ENCODE measurements around the gene NDST3. TPM values are rescaled to one million over a fixed set of nuclear protein-coding genes. Genes with fewer than 3 reads are reported as not detected.
"Not testable (repeated sequence)": the region's sequence is repeated elsewhere in the genome, so short reads cannot be mapped to it uniquely, and the experiment has no call there.

Gene NDST3
- total and polyA plus RNA-seq, 5 experiments from 2014 or later = 0.07 TPM; not detected in 4

DNA sequence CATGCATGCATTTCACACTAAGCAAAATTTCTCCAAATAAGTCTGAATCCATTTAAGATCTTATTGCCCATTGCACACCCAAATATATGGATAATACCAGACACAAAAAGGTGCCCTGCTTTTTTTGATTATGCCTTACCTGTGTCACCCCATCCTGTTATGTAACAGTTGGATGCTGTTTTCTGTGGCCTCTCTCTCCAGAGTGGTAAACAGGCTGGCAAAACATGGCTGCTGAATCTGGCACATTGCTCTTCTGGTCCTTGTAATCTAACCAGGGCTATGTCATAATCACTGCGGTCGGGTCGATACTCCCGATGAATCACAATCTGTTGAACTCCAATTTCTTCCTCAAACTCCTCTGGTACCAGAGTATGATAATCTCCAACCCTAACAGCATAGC lies 248.4 kb downstream of the NDST3 start:
- Mint-ChIP-seq H3K36me3 (peaks cover 0 to 38% (median 4%) of the 10 kb centered on the region in 3 donors), H3K27ac (peak overlapping the region; percentile 5 to 98 (median 68)), H3K27me3 (no peaks in the 10 kb centered on the region), H3K4me3 (no peak overlapping the region), H3K4me1 (peaks cover 30 to 64% (median 55%) of the 10 kb centered on the region in 4 donors), H3K9me3 (no peaks in the 10 kb centered on the region)
- no peak for DNase-seq
- ATAC-seq = no peak
- POLR2A ChIA-PET = no interaction called here

- Mint-ChIP-seq H3K9me3 (no peaks in the 10 kb centered on the region), H3K27me3 (no peaks in the 10 kb centered on the region), H3K36me3 (peaks cover 0 to 38% (median 0%) of the 10 kb centered on the region in 3 donors), H3K27ac (peak overlapping the region in 9 of 10 donors; percentile 6 to 96 (median 64)), H3K4me1 (peaks cover 22 to 49% (median 44%) of the 10 kb centered on the region in 4 donors), H3K4me3 (no peak overlapping the region)
- POLR2A ChIA-PET = no interaction called here
- ATAC-seq (no peak), DNase-seq (no peak)
Observed at GRCh38 chr4:118284169-118284568, 249.9 kb downstream of the NDST3 start.

DNA sequence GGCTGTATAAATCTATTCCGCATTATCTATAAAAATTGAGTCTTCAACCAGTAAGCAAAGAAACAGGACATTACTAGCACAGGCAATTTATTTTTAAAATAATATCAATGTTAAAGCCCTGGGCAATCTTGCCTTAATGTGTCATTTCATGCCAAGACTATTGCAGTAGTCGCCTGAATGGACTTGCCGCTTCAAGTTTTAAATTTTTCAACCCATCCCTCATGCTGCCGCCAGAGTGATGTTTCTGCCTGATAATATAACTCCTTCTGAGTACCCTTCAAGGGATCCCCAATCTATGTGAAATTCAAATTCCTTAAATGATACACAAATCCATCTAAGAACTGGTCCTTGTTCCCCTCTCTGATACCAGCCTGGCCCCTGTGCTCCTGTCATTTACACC lies 251.6 kb downstream of the NDST3 start:
- H3K36me3 Mint-ChIP-seq = peaks cover 0 to 30% (median 0%) of the 10 kb centered on the region in 3 donors
- H3K27me3 Mint-ChIP-seq = peaks cover 0 to under 1% (median 0%) of the 10 kb centered on the region in 5 donors
- H3K4me3 Mint-ChIP-seq = no peak overlapping the region
- no peak for DNase-seq
- POLR2A ChIA-PET = no interaction called here
- H3K4me1 Mint-ChIP-seq = peaks cover 15 to 33% (median 30%) of the 10 kb centered on the region in 4 donors
- no peaks in the 10 kb centered on the region for H3K9me3 Mint-ChIP-seq
- ATAC-seq = no peak
- H3K27ac Mint-ChIP-seq = peak overlapping the region in 2 of 10 donors; percentile 1 to 34

DNA sequence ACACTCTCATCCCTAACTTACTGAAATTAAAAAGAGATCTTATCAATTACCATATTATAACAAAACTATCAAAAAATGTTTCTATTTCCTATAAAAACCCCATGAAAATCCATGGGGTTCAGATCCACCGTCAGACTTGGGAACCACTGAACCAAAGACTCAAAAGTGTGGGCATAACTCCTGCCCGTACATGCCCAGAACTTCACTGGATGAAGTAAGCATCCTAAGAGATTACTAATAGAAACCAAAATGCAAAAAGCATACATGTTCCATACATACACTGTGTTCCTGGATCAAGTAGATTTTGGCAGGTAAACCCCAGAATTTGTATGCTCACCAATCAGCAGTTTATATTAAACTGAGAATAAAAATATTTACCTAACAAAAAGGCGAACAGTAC lies 252.4 kb downstream of the NDST3 start:
- H3K27ac Mint-ChIP-seq = no peak overlapping the region
- POLR2A ChIA-PET = no interaction called here
- peaks cover 12 to 26% (median 22%) of the 10 kb centered on the region in 4 donors for H3K4me1 Mint-ChIP-seq
- DNase-seq (no peak), ATAC-seq (no peak)
- H3K4me3 Mint-ChIP-seq = no peak overlapping the region
- peaks cover 0 to 22% (median 0%) of the 10 kb centered on the region in 3 donors for H3K36me3 Mint-ChIP-seq
- H3K27me3 Mint-ChIP-seq = peaks cover 0 to 5% (median 0%) of the 10 kb centered on the region in 5 donors
- no peaks in the 10 kb centered on the region for H3K9me3 Mint-ChIP-seq

DNA sequence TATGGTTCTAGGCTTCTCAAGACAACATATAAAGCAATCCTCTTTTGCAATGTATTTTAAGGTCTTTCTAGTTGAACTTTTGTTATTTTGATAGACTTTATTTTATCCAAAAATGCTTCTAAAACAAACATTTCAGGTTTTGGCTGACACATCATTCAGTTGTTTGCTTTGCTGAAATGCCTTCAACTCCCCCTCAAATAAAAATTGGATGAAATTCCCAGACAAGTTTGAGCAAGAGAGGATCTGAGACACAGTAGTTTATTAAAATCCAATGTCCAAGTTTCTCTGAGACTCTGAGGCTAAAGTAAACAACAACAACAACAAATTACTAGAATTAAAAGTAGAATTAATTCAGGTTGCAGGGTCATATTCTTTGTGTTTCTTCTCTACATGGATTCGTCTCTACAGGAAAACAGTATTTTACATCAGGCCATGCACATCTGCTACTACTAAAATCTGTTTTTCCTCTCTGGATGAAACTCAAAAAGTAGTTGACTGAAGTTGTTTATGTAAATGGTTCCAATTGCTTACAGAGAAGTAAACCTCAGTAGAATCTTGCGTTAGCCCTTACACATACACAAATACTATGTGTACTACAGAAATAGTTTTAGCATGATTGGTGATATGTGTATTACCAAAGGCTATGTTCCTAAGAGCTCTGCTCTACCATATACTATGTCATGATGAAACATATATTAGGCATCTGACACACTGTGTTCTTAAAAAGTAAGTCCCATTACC lies 253.6 kb downstream of the NDST3 start:
- no peak for ATAC-seq
- peaks cover 0 to 10% (median 0%) of the 10 kb centered on the region in 3 donors for H3K36me3 Mint-ChIP-seq
- POLR2A ChIA-PET = no interaction called here
- H3K27me3 Mint-ChIP-seq = peaks cover 0 to 8% (median 0%) of the 10 kb centered on the region in 5 donors
- H3K4me3 Mint-ChIP-seq = no peak overlapping the region
- H3K27ac Mint-ChIP-seq = no peak overlapping the region
- H3K4me1 Mint-ChIP-seq = peaks cover 9 to 15% (median 11%) of the 10 kb centered on the region in 4 donors
- no peaks in the 10 kb centered on the region for H3K9me3 Mint-ChIP-seq
- no peak for DNase-seq

- Mint-ChIP-seq H3K27ac (no peak overlapping the region), H3K36me3 (peaks cover 0 to 3% (median 0%) of the 10 kb centered on the region in 3 donors), H3K9me3 (no peaks in the 10 kb centered on the region), H3K27me3 (peaks cover 0 to 8% (median 0%) of the 10 kb centered on the region in 5 donors), H3K4me3 (no peak overlapping the region), H3K4me1 (peaks cover 0 to 6% (median under 1%) of the 10 kb centered on the region in 4 donors)
- DNase-seq (no peak), ATAC-seq (no peak)
- POLR2A ChIA-PET = no interaction called here
Observed at GRCh38 chr4:118289794-118290193, 255.5 kb downstream of the NDST3 start.

- Mint-ChIP-seq H3K4me3 (no peak overlapping the region), H3K27ac (no peak overlapping the region), H3K4me1 (peaks cover 0 to 5% (median under 1%) of the 10 kb centered on the region in 4 donors), H3K9me3 (no peaks in the 10 kb centered on the region), H3K27me3 (peaks cover 0 to 8% (median under 1%) of the 10 kb centered on the region in 5 donors), H3K36me3 (peaks cover 0 to 3% (median 0%) of the 10 kb centered on the region in 3 donors)
- POLR2A ChIA-PET = no interaction called here
- ATAC-seq (no peak), DNase-seq (no peak)
Observed at GRCh38 chr4:118290951-118291350, 256.7 kb downstream of the NDST3 start.

DNA sequence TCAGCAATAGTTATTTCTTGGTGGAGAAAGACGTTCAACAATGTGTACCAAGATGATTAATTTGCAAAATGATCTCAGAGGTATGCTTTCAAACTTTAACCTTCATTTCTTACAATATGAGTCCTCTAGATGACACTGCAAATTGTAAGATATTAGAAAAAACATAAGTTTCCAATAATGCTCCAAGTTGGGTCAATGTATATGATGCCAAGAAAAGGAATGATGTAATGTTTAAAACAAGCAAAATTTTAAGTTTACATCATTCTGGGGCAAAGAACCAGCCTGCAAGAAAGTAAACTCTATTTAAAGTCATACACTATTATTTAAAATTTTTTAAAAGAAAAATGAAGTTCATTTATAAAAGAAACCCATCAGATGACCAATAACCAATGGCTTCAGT lies 262.4 kb downstream of the NDST3 start:
- Mint-ChIP-seq H3K27me3 (peaks cover 0 to 6% (median 3%) of the 10 kb centered on the region in 5 donors), H3K4me3 (no peak overlapping the region), H3K27ac (no peak overlapping the region), H3K9me3 (no peaks in the 10 kb centered on the region), H3K4me1 (no peaks in the 10 kb centered on the region), H3K36me3 (no peaks in the 10 kb centered on the region)
- ATAC-seq = no peak
- POLR2A ChIA-PET = no interaction called here
- DNase-seq = no peak

DNA sequence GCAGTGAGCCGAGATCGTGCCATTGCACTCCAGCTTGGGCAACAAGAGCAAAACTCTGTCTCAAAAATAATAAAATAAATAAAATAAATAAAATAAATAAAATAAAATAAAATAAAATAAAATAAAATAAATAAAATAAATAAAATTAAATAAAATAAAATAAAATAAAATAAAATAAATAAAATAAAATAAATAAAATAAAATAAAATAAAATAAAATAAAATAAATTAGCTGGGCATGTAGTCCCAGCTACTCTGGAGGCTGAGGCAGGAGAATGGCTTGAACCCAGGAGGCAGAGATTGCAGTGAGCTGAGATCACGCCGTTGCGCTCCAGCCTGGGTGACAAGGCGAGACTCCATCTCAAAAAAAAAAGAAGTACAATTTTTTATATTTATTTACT lies 265.3 kb downstream of the NDST3 start:
- H3K27me3 Mint-ChIP-seq, POLR2A ChIA-PET, H3K4me1 Mint-ChIP-seq, H3K9me3 Mint-ChIP-seq, H3K4me3 Mint-ChIP-seq, DNase-seq, H3K36me3 Mint-ChIP-seq, H3K27ac Mint-ChIP-seq, ATAC-seq: not testable (repeated sequence)

- Mint-ChIP-seq H3K27me3 (peaks cover 3 to 25% (median 7%) of the 10 kb centered on the region in 5 donors), H3K27ac (no peak overlapping the region), H3K4me3 (no peak overlapping the region), H3K4me1 (no peaks in the 10 kb centered on the region), H3K9me3 (no peaks in the 10 kb centered on the region), H3K36me3 (no peaks in the 10 kb centered on the region)
- ATAC-seq = no peak
- POLR2A ChIA-PET = no interaction called here
- no peak for DNase-seq
Observed at GRCh38 chr4:118307643-118308042, 273.4 kb downstream of the NDST3 start.

All from naive thymus-derived CD8-positive, alpha-beta T cell (primary cell).